Lower lobe of right lung (tissue), 2 donors: ENCODE data around the gene KCTD11. TPM values are rescaled to one million over a fixed set of nuclear protein-coding genes. Genes with fewer than 3 reads are reported as not detected.

Experiments used
- ATAC-seq, 2 donors: fragments of 200-7000 bp; cut with Tn5 transposase; one replicate each; pipeline ENCODE4 v1.9.1; 2020 to 2022; ENCODE audit warnings: mild to moderate bottlenecking in 2 of 2, moderate library complexity in 2 of 2
- DNase-seq: peaks from one replicate; pipeline ENCODE4 v3.0.0-alpha.2; 2020
- H3K27ac ChIP-seq: fragments of 200-600 bp; one replicate; pipeline ENCODE4 v1.8.0; 2022
- H3K27me3 ChIP-seq: fragments of 200-600 bp; one replicate; pipeline ENCODE4 v1.8.0; 2022; ENCODE audit warnings: low read depth
- H3K36me3 ChIP-seq: fragments of 200-600 bp; one replicate; pipeline ENCODE4 v1.8.0; 2022; ENCODE audit warnings: mild to moderate bottlenecking
- H3K4me1 ChIP-seq: fragments of 200-600 bp; one replicate; pipeline ENCODE4 v1.8.0; 2022
- H3K4me3 ChIP-seq: fragments of 200-600 bp; one replicate; pipeline ENCODE4 v1.8.0; 2022; ENCODE audit warnings: mild to moderate bottlenecking
- H3K9me3 ChIP-seq: fragments of 200-600 bp; one replicate; pipeline ENCODE4 v1.8.0; 2022
- intact Hi-C: fragments of 100-400 bp; cut with DNase I; formaldehyde crosslinking; loops from one replicate; pipeline ENCODE4 v1.11.0; 2022
- total RNA-seq: library from RNA; stranded (reverse); fragmentation: NEBNext Ultra II Directional; extraction: Animal tissue kit (Norgen Biotek cat#: 25700); gene quantifications from one replicate; pipeline ENCODE4 v1.2.1, GENCODE V29; 2021
- TF ChIP-seq, protein P1 (sequence below): fragments of 200-600 bp; IDR thresholded peaks from one replicate; pipeline ENCODE4 v1.8.0; 2022; ENCODE audit warnings: antibody characterized with exemption, mild to moderate bottlenecking
- donor health status: DM: no; HTN: yes; CAD: no; lungs with severe emphysema.

The KCTD11 gene
- total RNA-seq, 1 donor from 2014 or later, result 11.0 TPM

- H3K27me3 ChIP-seq, result peaks cover 10% of the 10 kb centered on the region
- TF ChIP-seq, protein P1, sequence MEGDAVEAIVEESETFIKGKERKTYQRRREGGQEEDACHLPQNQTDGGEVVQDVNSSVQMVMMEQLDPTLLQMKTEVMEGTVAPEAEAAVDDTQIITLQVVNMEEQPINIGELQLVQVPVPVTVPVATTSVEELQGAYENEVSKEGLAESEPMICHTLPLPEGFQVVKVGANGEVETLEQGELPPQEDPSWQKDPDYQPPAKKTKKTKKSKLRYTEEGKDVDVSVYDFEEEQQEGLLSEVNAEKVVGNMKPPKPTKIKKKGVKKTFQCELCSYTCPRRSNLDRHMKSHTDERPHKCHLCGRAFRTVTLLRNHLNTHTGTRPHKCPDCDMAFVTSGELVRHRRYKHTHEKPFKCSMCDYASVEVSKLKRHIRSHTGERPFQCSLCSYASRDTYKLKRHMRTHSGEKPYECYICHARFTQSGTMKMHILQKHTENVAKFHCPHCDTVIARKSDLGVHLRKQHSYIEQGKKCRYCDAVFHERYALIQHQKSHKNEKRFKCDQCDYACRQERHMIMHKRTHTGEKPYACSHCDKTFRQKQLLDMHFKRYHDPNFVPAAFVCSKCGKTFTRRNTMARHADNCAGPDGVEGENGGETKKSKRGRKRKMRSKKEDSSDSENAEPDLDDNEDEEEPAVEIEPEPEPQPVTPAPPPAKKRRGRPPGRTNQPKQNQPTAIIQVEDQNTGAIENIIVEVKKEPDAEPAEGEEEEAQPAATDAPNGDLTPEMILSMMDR, result no peak
- H3K27ac ChIP-seq, result peak overlapping the region; percentile 71
- H3K36me3 ChIP-seq, result peaks cover 6% of the 10 kb centered on the region
- ATAC-seq (peak; percentile 57 to 58), DNase-seq (peak; percentile 66)
- intact Hi-C loops, result no loop called here
- H3K4me3 ChIP-seq, result peak overlapping the region; percentile 61
- H3K9me3 ChIP-seq, result no peaks in the 10 kb centered on the region
- H3K4me1 ChIP-seq, result peaks cover 26% of the 10 kb centered on the region
These were observed 28.4 kb downstream of the KCTD11 start for GRCh38 chr17:7380321-7380720.

DNA sequence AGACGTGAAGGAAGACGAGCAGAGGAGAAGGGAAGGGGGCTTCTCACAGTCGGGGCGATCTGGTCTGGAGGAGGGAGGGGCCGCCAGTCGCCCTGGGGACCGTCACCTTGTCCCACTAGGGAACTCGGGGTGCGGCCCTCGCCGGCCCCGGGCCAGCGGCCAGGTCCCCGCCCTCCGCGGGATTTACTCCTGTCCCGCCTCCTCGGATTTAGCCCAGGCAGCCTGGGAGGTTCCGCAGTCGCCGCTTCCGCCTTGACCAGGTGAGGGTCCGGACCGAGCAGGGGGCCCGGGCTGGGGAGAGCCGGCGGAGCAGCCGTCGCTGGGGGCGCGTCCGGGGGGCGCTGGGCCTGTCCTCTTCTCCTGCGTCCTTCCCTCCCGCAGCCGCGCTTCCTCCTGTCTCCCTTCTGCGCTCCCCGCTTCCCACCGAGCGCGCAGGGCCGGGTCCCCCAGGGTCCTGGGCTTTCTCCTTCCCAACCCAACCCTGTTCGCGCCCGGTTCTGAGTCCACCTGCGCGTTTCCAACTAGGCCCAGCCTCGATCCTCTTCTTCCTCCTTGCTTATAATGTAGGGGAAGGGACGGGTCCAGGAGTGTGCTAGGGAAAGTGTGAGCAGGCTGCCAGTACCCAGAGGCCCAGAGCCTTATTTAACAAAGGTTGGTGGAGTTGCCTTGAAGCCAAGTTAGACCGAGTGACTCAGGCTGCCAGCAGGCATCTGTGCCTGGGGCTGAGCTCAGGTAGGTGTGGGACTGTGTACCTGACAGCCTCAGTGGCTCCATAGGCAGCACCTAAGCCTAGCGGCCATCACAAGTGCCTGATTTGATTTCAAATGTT is 29.1 kb downstream of the KCTD11 start, which contains the start of gene TNK1:
TNK1 (plus strand) TSS at position 235 of the 829 bp plus-strand sequence. CDS start 1,838 bp downstream, outside the sequence.
- ATAC-seq, result peak; percentile 82 to 93
- Histone ChIP-seq H3K9me3 (no peaks in the 10 kb centered on the region), H3K36me3 (peaks cover 6% of the 10 kb centered on the region), H3K27me3 (peaks cover 10% of the 10 kb centered on the region), H3K4me3 (peak within 1 kb of the TSS; percentile 61), H3K4me1 (peaks cover 26% of the 10 kb centered on the region), H3K27ac (peak within 1 kb of the TSS; percentile 71)
- TF ChIP-seq, protein P1, result no peak
- intact Hi-C loops, result no loop called here
- peak; percentile 79 for DNase-seq

- Histone ChIP-seq H3K9me3 (no peaks in the 10 kb centered on the region), H3K4me1 (peaks cover 26% of the 10 kb centered on the region), H3K36me3 (peaks cover 16% of the 10 kb centered on the region), H3K27ac (no peak overlapping the region), H3K4me3 (no peak overlapping the region), H3K27me3 (peaks cover 10% of the 10 kb centered on the region)
- no peak for DNase-seq
- TF ChIP-seq, protein P1, result no peak
- ATAC-seq, result no peak
- intact Hi-C loops, result no loop called here
These were observed 30.9 kb downstream of the KCTD11 start for GRCh38 chr17:7382901-7383300.

GRCh38 chr17:7383371-7383741 is 31.4 kb downstream of the KCTD11 start:
- H3K27me3 ChIP-seq, result peaks cover 10% of the 10 kb centered on the region
- H3K9me3 ChIP-seq, result no peaks in the 10 kb centered on the region
- ATAC-seq (no peak), DNase-seq (no peak)
- TF ChIP-seq, protein P1, result no peak
- intact Hi-C loops, result no loop called here
- H3K4me1 ChIP-seq, result peaks cover 26% of the 10 kb centered on the region
- peaks cover 21% of the 10 kb centered on the region for H3K36me3 ChIP-seq
- H3K27ac ChIP-seq, result peak overlapping the region; percentile 49
- H3K4me3 ChIP-seq, result peak overlapping the region; percentile 52

DNA sequence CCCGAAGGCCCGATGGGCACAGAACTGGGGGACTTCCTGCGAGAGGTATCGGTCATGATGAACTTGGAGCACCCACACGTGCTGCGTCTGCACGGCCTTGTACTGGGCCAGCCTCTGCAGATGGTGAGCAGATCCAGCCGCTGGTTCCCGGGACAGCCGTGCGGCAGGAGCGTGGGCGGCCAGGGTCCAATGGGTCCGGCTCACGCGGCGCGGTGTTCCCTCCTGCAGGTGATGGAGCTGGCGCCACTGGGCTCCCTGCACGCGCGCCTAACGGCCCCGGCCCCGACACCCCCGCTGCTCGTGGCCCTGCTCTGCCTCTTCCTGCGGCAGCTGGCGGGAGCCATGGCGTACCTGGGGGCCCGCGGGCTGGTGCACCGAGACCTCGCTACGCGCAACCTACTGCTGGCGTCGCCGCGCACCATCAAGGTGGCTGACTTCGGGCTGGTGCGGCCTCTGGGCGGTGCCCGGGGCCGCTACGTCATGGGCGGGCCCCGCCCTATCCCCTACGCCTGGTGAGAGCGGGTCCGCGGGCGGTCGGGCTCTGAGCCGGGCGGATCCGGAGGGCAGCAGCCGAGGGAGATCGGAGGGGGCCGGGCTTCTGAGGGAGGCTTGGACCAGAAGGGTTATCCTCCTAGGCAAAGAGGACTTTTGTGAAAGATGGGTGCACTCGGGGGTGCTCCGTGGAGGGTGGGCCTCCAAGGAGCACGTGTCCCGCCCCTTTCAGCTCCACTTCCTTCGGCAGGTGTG is 32.0 kb downstream of the KCTD11 start:
- peak overlapping the region; percentile 52 for H3K4me3 ChIP-seq
- TF ChIP-seq, protein P1, result no peak
- H3K27ac ChIP-seq, result peak overlapping the region; percentile 49
- DNase-seq (peak; percentile 51), ATAC-seq (peak; percentile 45 to 68)
- intact Hi-C loops, result no loop called here
- no peaks in the 10 kb centered on the region for H3K9me3 ChIP-seq
- peaks cover 26% of the 10 kb centered on the region for H3K4me1 ChIP-seq
- peaks cover 26% of the 10 kb centered on the region for H3K36me3 ChIP-seq
- peaks cover 10% of the 10 kb centered on the region for H3K27me3 ChIP-seq
